HL-60/S4 (cell line): Measurements from ENCODE around the gene KCNIP3.

Source experiments
- in situ Hi-C: fragments of 300-500 bp; cut with MboI; formaldehyde crosslinking; loops from 2 replicates; pipeline ENCODE4 v1.14.3; 2022; ENCODE audit warnings: low sequenced_read_pairs

The KCNIP3 gene

DNA sequence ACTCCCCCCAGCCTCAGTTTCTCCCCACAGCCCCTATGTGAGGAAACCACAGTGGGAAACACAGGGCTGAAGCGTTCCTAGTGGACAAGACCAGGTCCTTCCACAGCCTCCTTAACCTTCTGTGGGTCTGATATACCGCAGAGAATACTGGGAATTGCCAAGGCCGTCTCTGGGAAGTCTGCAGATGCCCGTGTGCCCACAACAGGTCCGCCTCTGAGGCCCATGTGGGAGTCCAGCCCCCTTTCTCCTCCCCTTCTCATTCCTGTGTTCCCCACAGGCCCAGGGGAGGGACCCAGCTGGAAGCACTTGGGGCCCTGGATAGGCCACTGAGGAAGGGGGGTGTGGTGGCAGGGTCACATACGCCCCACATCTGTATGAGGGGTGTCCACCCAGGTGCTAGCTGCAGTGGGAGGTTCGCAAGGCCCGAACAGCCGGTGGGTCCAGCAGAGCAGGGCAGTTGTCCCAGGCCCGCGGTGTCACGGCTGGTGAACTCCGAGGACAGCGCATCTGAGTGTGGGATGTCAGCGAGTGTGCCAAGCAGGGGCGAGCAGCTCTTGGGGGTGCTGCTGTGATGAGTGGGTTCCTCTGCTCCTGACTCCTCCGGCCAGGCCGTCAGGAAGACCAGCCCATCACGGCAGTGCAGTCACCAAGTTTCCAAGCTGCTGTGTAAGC, 2.4 kb upstream of the KCNIP3 start:
- in situ Hi-C loops, result no loop called here

DNA sequence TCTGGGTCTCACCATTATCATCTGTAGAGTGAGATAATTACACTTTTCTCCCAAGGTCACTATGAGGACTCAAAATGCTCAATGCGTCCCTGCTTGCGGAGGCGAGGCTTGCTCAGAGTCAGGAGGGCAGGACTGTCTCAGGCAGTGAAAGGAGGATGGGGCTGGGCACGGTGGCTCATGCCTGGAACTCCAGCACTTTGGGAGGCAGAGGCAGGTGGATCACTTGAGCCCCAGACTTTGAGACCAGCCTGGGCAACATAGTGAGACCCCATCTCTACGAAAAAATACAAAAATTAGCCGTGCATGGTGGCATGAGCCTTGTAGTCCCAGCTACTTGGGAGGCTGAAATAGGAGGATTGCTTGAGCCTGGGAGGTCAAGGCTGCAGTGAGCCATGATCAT, 1.8 kb upstream of the KCNIP3 start:
- in situ Hi-C loops, result no loop called here

DNA sequence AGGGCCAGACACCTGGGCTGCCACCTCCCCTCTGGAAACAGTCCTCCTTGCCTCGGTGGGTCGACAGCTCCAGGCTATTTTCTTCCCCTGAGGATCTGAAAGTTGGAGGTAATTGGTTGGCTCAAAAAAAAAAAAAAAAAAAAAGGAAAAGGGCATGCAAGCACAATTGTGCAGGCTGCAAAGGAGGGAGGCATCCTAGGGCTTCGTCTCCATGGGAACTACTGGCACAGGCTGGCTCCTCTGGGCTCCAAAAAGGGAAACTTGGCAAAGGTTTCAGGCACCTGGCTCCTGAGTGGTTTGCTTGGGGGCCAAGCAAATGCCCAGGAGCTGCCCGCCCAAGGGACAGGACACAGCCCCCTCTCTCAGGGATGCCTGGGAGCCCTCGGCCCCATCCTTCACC, 1.1 kb upstream of the KCNIP3 start:
- in situ Hi-C loops, result no loop called here

DNA sequence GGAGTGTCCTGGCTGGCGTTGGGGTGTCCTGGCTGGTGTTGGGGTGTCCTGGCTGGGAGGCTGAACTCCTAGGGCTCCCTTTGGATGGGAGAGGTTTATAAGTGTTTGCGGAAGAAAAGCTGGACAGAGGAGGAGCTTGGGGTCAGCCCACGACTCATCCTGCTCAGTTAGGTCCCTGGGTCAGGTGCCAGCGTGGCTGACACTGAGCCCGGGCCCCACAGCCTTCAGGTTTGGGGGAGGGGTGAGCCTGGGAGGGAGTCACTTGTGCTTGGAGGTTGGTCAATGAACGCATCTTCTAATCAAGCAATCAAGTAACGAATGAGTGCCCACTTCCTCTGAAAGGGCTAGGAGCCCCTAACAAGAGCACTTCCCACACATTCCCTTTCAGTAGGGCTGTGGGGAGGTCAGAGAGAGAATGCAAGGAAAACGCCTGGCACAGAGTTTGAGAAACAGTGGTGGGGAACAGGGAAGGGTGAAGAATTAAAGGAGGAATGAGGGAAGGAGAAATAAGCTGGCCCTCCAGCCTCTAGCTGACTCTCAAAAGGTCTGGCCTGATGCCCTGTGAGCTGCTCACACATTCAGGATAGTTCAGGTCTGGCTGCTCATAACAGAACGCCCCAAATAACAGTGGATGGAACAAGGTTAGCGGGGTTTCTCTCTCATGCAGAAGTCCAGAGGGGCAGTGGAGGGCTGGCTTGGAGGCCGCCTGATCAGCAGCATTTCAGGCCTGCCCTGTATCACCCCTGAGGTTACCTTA, 670 bp downstream of the KCNIP3 start:
- in situ Hi-C loops, result no loop called here

DNA sequence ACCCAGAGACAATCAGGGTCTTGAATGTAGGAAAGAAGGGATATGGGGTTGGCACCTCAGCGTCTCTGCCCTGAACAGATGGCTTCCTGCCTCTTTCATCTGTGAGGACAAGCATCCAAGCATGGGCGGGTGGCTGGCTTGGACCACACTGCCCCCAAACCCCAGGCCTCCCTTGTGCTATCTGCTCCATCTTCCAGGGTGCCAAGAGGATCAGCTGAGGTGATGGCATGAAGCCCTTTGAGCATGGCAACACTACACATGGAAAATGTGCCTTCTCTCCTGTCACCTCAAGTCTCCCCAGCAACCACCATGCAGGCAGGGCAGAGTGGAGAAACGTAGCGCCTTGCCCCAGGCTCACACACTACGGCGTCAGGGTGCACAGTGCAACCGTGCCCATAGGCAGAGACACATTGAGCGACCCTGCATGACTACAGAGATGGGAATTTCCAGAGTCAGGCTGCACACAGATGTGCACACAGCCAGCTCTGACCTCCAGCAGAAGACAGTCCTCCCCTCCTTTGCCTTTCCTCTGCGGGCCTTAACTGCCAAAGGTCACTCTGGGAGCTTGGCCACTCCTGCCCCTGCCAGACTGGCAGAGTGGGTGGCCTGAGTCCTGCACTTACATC, 1.5 kb downstream of the KCNIP3 start:
- in situ Hi-C loops, result no loop called here

DNA sequence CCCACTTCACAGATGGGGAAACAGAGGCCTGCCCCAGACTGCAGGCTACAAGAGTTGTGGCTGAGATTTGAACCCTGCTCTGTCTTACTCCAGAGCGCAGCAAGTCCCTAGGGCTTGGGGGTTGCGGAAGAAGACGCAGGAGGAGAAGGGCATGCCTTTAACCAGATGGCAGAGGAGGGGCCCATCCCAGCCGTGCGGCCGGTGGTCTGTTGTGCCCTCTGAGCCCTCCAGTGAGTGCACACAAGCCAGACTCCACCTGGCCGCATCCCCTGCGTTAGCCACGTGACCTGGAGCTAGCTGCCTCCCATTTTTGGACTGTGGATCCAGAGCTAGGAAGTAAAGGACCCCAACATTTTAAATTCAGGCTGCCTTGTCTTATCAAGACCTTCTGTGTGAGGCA, 2.8 kb downstream of the KCNIP3 start:
- in situ Hi-C loops, result no loop called here

DNA sequence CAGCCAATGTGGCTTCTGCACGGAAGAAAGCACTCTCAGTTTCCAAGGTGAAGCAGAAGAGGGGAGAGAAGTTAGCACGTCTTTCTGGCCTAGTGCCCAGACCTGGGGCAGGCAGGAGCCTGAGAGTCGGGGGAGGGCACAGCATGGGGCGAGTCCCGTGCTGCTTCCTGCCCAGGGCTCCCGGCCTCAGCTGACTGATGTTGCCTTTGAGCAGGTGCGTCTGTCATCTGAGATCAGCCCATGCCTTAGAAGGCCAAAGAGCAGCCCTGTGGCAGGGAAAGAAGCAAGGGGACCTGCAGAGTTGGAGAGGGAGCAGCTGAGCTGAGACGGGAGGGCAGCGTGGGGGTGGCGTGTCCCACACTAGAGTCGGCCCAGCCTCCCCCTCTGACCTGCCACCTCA, 3.3 kb downstream of the KCNIP3 start:
- in situ Hi-C loops, result no loop called here

DNA sequence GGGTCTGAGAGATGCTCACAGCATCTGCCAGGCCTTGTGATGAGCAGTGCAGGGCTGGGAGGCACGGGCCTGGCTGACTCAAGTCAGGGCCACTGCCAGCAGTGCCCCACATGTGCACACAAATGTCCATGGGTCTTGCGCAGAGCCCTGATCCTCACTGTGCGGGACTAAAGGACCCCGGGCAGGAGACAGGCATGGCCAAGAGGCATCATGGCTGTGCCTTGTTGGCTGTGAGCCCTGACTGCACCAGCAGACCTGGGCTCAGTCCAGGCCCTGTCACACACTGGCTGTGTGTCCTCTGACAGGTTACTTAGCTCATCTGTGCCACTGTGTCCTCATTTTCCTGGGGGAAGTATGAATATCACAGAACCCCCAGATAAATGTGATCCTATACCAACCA, 4.0 kb downstream of the KCNIP3 start:
- in situ Hi-C loops, result no loop called here

DNA sequence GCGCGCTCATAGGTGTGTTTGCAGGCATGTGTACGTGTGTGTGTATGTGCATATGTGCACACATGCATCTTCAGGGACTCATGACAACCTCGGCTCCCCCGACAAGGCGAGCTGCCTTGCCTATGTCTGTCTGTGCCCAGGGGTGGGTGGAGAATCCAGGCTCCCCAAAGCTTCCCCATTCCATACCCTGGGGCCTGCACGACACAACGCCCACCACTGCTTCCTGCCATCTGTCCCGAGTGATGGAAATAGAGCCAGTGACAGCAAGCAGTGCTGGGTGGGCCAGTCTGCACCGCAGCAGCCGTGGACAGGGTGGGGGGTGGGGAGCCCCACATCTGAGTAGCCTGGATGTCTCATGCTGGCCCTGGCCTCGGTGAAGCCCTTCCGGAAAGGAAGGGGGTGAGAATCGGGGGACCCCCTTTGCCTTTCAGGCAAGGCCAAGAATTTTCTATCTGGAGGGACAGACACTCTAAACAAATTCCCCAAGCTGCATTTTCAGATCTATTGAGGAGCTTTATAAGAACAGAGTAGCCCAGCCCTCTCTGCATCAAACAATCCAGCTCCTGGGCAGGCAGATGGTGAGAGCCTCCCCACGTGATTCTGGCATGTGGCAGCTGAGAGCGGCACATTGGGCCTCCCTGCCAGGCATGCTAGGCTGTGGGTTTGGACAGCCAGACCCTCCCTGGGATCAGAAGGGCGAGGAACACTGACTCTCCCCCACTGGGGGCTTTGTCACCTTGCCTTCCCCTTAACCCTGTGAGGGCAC, 4.9 kb downstream of the KCNIP3 start:
- in situ Hi-C loops, result no loop called here

DNA sequence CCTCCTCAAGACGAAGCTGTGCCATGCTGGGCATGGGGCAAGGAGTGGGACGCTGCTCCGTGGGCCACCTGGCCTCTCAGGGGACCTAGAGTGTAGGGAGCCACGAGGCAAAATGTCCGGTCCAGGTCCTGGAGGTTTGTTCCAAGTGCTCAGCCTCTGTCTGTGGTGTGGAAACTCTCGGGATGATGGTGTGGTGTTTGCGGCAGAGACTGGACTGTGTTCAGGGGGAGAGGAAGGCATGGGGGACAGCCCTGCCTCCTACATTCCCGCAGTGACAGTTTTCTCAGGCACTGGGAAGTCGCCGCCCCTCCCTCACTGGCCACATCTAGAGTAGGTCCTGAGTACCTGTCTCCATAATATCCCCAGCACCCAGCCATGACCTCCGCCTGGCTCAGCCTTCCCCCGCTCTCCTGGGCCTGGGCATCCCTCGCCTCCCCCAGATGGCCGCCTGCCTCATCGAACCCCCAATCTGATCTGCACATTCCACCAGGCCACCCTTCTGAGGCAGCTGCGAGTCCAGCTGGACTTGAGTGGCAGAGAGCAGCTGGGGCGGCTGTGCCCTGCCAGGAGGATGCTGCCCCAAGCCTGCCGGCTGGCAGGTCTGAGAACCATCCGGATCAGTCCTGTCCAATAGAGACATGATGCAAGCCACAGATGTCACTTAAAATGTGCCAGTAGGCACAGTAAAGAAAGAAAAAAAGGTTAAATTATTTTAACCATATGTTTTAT, 6.2 kb downstream of the KCNIP3 start:
- in situ Hi-C loops, result no loop called here

DNA sequence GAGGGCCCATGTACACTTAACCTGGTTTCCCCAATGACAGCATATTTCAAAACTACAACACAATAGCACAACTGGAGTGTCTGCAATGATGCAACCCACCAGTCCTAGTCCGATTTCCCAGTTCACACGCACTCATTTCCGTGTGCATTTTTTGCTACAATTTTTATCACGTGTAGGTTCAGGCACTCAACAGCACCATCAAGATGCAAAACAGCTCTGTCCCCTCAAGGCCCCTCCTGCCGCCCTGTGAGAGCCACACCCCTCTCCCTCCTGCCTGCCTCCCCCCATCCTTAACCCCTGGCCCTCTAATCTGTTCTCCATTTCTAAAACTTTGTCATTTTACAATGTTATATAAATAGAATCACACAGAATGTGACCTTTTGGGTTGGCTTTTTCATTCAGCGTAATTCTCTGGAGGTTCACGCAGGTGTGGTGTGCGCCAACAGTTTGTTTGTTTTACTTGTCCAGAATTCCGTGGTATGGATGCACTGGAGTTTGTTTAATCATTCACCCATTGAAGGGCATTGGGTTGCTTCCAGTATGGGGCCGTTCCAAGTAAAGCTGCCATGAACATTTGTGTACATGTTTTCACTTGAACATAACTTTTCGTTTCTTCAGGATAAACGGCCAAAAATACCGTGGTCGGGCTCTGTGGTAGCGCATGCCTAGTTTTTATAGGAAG, 8.4 kb downstream of the KCNIP3 start:
- in situ Hi-C loops, result no loop called here

DNA sequence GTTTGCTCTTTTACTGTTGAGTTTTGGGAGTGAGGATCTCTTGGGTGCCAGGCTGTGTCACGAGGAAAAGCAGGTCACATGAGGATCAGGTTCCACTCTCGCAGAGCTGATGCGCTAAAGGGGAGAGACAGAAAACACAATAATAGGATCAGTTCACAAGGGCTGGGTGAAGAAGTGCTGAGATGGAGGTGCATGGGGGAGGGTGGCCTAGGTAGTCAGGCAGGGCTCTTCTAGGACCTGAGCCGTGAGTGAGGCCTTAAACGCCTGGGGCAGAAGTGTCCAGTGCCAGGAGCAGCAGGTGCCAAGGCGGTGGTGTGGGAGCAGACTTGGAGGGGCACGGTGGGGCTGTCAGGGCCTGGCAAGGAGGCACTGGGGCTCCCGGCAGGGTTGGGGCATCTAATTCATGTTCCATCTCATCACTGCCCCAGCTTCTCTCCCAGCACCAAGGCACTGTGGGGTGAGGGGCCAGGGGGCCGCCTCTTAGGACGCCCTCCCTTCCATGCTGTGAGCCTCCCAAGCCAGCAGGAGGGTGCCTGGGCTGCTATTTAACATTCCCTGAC, 9.3 kb downstream of the KCNIP3 start:
- in situ Hi-C loops, result no loop called here

DNA sequence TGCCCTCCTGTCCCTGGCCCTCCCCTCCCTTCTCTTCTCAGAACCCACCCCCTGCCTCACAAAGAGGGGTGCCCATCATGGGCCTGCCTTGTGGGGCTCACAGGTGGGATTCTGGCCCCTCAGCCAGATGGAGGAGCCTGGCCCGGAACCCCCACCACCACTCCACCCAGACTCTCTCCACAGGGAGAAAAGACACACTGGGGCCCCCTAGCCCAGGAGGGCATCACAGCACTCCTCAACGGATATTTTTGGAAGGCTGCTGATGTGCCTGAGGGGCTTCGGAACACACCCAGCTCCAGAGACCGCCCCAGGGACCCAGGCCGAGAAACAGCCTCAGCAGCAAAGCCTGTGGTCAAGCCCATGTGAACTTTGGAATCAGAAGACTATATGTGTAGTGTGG, 9.9 kb downstream of the KCNIP3 start:
- in situ Hi-C loops, result no loop called here

DNA sequence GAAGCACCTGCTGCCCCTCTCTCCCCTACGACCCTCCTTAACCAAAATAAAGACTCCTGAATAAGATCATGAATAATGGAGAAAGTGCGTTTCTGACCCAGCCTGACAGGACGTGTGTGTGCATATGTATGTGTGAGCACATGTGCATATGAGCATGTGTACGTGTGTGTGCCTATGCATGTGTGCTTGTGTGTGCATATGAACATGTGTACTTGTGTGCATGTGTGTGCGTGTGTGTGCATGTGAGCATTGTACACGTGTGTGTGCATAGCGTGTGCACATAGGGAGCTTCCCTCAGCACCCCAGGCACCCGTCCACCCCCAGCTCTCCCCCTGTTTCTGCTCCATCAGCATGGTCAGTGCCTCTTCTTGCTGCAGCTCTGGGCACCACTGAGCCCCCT, 10.7 kb downstream of the KCNIP3 start:
- in situ Hi-C loops, result no loop called here

DNA sequence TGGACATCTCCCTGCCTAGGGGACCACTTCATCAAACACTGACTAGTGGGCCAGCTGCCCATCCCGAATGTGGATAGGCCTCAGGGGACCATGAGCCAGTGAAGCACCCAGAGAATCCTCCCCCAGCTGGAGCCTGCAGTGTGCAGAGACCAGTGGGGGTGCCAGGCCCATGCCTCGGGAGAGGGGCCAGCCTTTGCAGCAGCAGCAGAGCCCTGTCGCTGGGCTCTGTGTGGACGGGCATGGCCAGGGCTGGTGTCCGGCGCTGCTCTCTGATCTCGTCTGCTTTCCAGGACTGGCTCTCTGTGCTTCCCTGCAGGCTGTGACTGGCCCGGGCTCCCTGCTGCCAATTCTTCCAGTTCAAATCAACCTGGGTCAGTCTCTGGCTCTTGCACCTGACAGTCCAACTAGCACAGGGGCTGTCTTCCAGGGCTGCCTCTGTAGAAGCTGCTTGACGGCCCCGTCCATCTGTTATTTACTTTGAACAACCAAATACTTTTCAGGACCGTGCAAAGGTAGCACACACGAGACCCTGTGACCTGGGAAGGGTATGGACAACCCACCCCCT, 11.4 kb downstream of the KCNIP3 start:
- in situ Hi-C loops, result no loop called here

DNA sequence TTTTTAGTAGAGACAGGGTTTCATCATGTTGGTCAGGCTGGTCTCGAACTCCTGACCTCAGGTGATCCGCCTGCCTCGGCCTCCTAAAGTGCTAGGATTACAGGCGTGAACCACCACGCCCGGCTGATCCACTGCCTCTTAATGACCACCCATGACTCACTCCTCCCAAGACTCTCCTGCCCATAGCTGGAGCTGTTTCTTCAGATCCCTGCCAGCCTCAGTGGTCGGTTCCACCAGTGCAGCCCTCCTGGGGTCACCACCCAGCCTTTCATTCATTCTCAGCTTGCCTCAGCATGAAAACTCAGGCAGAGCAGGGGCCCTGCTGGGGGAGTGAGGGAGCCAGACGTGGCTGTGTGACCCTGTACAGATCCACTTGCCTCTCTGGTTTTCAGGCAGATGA, 12.5 kb downstream of the KCNIP3 start:
- in situ Hi-C loops, result no loop called here

DNA sequence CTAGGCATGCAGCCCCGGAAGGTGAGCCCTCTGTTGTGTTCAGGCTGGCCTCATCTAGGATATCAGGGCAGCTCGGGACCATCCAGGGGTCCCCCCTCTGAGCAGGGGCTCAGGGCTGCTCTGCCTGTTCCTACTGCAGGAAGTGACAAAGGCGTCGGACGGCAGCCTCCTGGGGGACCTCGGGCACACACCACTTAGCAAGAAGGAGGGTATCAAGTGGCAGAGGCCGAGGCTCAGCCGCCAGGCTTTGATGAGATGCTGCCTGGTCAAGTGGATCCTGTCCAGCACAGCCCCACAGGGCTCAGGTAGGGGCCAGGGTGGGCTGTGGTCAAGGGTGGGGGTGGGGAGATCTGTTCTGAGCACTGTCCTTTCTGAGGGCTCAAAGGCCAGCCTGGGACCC, 13.1 kb downstream of the KCNIP3 start:
- in situ Hi-C loops, result no loop called here

DNA sequence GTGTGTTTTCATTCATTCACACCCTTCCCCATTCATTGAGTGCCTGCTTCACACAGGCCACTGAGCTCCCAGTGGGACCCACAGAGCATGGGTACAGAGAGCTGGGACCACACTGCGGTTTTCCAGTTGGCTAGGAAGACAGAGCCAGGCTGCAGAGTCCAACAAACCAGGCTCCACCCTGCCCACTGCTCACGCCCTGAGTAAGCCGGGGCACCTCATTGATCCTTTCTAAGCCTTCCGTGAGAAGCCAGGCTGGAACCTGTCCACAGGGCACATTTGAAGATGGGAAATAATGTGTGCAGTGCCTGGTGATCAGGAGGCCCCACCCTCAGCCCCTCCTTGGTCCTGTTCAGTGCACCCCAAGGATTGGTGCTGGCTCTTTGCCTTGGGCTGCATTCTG, 13.5 kb downstream of the KCNIP3 start:
- in situ Hi-C loops, result no loop called here

DNA sequence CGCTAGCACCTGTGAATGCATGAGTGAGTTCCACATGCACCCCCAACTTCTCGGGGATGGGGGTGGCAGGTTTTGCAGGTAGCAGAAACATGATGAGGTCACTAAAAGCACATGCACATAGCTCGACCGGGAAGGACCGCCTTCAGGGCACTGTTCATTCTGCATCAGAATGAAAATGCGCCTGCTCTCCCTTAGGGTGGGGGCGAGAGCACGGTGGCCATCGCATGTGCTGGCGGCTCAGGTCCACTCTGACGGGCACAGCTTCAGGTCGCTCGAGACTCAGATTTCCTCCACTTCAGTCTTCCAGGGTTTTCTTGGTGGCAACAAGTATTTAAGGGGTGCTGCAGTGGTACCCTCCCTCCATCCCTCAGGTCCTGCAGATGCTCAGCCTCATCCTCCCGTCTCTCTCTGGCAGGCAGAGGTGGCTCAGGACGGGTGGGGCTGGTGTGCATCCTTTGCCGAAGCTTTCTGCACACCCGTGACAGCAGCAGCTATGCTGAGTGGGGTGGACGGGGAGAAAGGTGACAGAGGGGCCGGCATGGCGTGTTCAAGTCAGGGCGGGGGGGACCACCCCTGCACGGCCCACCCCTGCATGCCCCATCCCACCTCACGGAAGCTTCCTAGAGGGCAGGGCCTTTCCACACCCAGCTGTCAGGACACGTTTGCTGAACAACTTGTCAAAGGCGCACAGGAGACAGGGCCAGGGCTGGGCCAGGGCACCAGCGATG, 14.8 kb downstream of the KCNIP3 start:
- in situ Hi-C loops, result no loop called here
